Hepatocyte (in vitro differentiated cells): ENCODE data around the gene UBE2O.

Experiments
- CTCF ChIP-seq: fragments of 200-600 bp; sonication (generic); IDR thresholded peaks from 2 replicates; pipeline ENCODE4 v1.5.1; 2016; ENCODE audit warnings: antibody characterized with exemption, mild to moderate bottlenecking; ENCODE audit not compliant: poor library complexity
- EZH2 ChIP-seq: fragments of 200-600 bp; sonication (generic); IDR thresholded peaks from 2 replicates; pipeline ENCODE4 v1.6.1; 2016; ENCODE audit warnings: antibody characterized with exemption, mild to moderate bottlenecking, borderline replicate concordance
- EZH2phosphoT487 ChIP-seq: fragments of 200-600 bp; sonication (generic); IDR thresholded peaks from one replicate; pipeline ENCODE4 v1.6.1; 2018; ENCODE audit warnings: antibody characterized with exemption, mild to moderate bottlenecking, low read depth, moderate library complexity; ENCODE audit not compliant: unreplicated experiment, severe bottlenecking

DNA sequence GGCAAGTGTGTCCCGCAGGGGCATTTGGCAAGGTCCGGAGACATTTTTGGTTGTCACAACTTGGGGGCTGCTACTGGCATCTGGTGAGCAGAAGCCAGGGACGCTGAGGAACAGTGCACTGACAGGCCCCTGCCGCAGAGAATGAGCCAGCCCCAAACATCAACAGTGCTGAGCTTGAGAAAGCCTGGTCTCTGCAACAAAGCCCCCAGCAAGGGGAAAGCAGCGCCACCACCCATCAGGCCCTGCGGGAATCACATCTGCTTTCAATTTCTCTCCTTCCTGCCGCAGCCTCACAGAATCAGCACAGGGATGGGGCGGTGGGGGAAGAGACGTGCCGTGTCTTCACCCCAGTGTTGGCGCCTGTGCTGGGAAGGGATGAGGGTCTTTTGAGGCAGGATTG, 84.4 kb downstream of the UBE2O start:
- TF ChIP-seq CTCF (no peak), EZH2 (no peak), EZH2phosphoT487 (no peak)
